ENCODE results near the gene TSEN34.
"Not testable (repeated sequence)": the region's sequence is repeated elsewhere in the genome, so short reads cannot be mapped to it uniquely, and the experiment has no call there.

The TSEN34 gene

DNA sequence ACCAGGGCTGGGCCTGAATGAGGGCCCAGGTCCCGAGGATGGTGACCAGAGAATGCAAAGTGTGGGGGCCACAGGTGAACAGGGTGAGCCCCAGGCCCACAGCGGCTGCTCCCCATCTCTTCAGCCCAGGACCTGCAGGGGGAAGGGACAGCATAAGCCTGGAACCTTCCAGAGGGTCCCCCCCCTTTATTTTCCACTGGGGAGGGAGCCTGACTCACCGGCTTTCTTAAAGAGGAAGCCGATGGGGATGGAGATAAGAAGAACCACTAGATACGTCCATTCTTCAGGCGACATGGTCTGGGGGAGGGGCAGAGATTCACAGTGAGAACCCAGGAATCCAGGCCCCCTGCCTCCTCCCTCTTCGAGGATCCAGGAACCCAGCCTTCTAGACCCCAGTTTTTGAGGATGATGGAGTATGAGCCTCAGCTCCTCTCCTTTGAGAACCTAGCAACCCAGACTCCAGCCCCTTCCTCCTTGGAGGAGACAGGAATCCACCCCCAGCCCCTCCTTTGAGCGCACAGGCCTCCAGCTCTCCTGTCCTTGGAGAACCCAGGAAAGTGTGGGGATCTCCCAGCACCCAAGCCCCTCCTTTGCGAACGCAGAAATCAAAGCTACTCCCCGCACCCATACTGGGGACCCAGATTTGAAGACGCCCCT, 2.8 kb upstream of the TSEN34 start:
- DNase-seq (ENCODE audit: low spot score) = no peak

DNA sequence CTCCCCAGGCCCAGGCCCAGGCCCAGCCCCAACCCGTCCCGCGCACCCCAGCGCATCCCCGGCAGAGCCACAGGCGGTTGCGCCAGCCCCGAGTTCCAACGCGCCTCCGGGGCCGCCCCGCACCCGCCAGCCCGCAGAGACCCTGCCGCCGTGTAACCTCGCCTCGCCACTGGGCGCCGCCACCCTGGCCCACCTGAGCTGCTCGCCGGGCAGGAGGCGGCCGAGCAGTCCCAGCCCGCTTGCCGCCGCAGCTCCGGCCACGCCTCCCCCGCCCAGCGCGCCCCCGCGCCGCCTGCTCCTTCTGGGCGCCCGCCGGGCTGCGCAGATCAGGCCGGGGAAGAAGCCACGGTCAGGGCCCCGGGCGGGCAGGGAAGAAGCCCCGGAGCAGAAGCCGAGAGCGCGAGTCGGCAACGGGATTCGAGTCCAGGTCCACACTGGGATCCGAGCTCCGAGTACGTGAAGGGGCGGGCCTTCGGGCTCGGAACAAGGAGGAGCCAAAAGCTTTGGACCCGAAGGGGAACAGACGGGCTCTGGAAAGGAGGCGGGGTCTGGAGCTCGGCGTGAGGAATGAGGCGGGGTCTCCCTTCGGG, 1.9 kb upstream of the TSEN34 start, which contains the start of gene MBOAT7:
Gene MBOAT7, minus strand, starts transcription at position 436 of the 590 bp plus-strand sequence. CDS start 1,072 bp downstream, outside the sequence.
- DNase-seq (ENCODE audit: low spot score) = no peak

DNA sequence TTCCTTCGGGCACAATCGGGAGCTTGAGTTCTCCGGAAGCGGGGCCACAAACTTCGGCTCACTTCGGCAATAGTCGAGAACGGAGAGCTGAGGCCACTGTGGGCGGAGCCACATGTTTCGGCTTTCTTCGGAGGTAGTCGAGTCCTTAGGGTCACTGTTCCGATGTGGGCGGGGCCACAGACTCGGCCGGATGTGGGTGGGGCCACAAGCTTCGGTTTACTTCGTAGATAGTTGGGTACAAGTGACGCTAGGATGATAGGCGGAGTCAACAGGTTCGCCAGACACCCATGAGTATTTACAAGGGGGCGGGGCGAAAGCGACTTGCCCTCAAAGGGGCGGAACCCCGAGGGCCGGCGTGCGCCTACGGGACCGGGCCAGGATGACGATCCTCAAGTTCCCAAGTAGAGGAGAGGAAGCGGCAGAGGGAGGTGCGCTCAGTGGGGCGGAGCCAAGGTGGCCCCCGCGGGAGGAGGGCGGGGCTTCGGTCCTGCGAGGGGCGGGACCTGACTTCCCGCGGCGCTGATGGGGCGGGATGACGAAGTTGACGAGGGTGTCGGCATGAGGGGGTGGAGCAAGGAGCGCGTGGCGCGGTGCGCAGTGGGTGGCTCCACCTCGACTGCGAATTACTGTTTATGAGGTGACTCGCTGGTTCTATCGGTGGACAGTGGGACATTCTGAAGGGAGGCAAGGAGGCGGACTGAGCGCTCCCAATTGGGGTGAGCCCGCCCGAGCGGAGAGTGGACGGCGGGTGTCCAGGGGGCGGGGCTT, 1.2 kb upstream of the TSEN34 start:
- peak; percentile 100 for DNase-seq (ENCODE audit: low spot score)

DNA sequence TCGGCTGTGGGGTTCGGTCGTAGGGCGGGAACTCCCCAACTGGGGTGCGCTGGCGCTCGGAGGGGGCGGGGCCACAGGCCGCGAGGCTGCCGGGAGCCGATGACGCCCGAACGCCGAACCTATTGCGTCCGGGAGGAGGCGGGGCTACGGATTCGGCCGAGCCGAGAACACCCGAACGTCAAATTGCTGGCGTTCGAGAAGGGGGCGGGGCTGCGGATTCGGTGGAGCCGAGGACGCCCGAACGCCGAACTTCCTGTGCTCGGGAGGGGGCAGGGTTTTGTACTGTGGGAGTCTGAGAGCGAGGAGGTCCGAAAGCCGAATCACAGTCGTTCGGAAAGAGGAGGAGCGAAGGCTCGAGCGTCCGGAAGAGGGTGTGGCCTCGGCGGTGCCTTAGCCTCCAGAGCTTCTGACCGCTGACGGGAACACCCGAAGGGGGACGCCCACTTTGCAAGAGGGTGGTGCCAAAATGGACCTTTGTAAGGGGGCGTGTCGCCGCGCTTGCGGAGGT, 551 bp upstream of the TSEN34 start:
- peak; percentile 99 for DNase-seq (ENCODE audit: low spot score)

DNA sequence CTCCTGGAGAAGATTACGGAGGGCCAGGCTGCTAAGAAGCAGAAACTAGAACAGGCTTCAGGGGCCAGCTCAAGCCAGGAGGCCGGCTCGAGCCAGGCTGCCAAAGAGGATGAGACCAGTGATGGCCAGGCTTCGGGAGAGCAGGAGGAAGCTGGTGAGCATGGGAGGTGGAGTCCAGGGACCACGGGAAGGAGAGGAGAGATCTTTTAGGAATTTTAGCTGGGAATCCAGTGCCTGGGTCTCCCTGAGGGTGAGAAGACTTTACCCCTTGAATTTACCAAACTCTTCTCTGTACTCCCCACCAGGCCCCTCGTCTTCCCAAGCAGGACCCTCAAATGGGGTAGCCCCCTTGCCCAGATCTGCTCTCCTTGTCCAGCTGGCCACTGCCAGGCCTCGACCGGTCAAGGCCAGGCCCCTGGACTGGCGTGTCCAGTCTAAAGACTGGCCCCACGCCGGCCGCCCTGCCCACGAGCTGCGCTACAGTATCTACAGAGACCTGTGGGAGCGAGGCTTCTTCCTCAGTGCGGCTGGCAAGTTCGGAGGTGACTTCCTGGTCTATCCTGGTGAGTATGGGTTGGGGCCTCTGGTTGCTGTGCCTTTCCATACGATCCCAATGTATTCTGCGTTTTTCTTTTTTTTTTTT, 824 bp downstream of the TSEN34 start:
- DNase-seq (ENCODE audit: low spot score) = no peak

DNA sequence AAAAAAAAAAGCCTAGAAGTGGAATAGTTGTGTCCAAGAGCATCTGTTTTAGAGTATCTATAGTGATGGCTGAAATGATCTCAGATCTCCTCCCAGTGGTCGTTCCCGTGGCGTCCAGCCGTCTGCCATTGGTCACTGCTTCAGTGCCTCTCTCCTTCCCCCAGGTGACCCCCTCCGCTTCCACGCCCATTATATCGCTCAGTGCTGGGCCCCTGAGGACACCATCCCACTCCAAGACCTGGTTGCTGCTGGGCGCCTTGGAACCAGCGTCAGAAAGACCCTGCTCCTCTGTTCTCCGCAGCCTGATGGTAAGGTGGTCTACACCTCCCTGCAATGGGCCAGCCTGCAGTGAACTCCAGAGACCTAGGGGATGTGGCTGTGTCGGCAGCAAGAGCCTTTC, 1.9 kb downstream of the TSEN34 start:
- DNase-seq (ENCODE audit: low spot score) = no peak

DNA sequence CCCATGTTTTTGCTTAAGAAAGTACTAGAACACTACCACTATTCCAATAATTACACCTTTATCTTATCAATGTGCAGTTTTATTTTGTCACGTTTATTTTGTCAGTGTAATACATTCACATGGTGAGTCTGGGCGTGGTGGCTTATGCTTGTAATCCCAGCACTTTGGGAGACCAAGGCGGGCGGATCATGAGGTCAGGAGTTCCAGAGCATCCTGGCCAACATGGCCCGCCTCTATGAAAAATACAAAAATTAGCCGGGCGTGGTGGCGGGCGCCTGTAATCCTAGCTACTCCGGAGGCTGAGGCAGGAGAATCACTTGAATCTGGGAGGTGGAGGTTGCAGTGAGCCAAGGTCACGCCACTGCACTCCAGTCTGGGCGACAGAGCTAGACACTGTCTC, 3.4 kb downstream of the TSEN34 start:
- not testable (repeated sequence) for DNase-seq (ENCODE audit: low spot score)

DNA sequence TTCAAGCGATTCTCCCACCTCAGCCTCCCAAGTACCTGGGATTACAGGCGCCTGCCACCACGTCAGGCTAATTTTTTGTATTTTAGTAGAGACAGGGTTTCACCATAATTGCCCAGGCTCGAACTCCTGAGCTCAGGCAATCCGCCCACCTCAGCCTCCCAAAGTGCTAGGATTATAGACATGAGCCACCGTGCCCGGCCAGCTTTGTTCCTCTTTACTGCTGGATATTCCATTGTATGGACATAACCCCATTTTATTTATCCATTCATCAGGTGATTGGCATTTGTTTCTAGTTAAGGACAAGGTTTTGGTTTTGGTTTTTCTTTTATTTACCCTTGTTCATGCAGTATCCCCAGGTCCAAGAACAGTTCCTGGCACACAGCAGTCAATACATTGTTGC, 5.4 kb downstream of the TSEN34 start:
- DNase-seq (ENCODE audit: low spot score) = no peak

DNA sequence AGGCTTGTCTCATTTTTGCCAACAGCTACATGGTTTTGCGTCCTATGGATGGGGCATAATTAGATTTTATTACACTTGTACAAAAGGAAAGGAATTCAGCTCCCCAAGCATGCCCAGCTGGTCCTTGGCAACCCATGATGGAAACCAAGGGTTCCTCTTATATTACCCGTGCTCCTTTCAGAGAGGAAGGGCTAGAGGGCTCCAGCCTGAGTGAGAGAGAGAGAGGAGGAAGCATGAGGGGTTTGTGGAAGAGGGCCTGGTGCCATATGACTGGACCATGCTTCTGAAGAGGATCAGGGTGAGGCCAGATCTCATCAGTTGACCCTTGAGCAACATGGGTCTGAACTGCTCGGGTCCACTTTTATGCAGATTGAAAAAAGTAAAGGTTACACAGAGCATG, 6.0 kb downstream of the TSEN34 start:
- DNase-seq (ENCODE audit: low spot score) = no peak

DNA sequence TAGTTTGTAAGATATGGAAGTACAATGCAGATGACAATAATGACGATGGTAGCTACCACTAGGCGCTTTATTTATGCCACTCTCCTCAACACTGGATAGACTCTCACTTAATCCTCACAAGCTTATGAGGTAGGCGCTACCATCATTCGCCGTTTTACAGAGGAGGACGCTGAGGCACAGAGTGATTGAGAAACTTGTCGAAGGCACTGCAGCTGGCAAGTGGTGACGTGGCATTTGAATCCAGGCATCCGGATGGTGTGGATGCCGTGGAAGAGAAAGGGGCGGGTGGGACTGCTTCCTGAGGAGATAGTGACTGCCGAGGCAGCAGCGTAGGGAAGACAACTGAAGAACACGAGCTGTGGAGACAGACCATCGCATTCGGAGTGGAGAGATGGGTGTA, 8.3 kb downstream of the TSEN34 start:
- no peak for DNase-seq (ENCODE audit: low spot score)

DNA sequence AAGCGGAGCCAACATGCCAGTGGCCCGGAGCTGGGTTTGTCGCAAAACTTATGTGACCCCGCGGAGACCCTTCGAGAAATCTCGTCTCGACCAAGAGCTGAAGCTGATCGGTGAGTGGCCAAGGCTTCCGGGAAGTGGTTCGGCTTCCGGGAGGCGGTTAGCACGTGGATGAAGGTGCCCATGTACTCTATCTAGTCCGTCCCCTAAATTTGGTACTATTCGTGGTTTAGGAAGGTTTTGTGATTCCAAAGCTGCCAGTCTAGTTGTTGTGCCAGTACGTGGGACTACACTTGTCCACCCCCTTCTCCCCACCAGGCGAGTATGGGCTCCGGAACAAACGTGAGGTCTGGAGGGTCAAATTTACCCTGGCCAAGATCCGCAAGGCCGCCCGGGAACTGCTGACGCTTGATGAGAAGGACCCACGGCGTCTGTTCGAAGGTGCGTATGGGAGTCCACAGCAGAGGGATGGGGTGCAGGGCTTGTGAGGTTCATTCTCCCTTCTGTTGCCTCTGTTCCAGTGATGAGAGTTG, 10.1 kb downstream of the TSEN34 start:
- no peak for DNase-seq (ENCODE audit: low spot score)

DNA sequence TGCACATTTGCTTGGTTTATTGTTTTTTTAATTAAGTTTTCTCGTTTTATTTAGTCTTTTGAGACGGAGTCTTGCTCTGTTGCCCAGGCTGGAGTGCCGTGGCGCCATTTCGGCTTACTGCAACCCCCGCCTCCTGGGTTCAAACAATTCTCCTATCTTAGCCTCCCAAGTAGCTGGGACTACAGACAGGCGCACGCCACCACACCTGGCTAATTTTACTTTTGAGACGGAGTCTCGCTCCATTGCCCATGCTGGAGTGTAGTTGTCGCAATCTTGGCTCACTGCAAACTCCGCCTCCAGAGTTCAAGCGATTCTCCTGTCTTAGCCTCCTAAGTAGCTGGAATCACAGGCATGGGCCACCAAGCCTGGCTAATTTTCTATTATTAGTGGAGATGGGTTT, 10.9 kb downstream of the TSEN34 start:
- DNase-seq (ENCODE audit: low spot score) = no peak

DNA sequence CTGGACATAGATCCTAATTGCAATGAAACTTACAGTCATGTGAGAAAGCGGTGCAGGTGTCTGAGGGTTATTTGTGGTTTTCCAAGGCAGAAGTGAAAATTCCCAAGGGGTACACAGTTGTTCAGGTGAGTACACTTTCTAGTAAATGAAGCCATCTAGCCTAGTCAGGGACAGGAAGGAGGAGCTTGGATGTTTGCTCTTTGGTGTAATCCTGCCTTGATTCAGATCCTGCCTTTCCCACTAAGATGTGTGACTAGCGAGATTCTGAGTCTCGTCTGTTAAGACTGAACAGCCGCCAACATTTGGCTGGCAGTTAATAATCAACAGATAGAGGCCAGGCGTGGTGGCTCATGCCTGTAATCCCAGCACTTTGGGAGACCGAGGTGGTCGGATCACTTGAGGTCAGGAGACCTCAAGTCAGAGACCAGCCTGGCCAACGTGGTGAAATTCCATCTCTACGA, 12.1 kb downstream of the TSEN34 start:
- DNase-seq (ENCODE audit: low spot score) = no peak

DNA sequence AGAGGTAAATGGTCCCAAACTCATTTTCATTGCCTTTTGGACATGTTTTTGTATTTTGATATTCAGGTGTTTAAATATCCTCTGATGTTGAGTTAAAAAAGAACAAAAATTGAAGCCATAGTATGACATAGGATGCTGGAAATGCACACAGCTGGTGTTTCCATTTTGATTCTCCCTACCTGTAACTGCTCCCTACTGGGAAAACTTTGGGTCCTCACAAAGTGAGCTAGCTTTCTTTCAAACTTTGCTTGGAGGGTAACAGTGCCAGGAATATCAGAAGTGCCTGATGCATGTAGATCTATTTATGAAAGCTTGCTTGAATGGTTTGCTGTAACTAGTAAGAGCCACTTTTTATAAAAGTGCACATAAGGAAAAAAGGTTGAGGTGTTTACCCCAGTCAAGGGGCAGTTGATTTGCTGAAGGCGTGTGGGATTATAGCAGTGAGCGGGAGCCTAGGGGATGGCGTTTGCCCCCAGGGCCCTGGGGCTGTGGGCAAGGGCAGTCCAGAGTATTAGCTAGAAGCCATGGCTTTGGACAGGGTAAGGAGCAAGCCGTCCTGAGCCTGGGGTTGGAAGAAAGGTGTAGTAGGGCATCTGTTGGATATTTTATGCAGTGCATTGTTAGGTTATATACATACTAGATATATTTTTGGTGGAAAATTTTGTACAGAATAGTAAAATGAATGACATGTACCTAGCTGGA, 13.8 kb downstream of the TSEN34 start:
- DNase-seq (ENCODE audit: low spot score) = no peak

DNA sequence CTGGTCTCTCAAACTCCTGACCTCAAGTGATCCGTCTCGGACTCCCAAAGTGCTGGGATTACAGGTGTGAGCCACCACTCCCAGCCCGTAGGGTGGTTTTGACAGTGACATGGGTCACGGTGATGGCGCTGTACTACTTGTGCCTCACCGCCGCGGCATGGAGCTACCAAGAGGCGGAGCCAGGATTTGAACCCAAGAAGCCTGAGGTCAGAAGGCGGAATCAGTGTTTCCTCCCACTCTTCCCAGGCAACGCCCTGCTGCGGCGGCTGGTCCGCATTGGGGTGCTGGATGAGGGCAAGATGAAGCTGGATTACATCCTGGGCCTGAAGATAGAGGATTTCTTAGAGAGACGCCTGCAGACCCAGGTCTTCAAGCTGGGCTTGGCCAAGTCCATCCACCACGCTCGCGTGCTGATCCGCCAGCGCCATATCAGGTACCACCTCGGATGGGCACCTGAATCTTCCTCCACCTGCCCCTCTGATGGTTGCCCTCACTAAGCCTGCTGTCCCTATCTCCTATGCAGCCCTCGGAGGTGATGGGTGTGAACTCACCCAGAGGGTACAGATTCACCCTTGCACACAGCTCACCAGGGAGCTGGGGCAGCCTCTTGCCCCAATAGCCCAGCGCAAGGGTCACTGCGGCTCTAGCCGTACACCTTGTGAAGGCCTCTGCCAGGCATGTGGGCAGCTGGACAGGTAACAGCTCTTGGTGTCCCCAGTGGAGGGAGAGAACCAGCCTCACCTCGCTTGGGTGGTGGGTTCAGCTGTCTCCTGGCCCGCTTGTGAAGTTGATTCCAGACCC, 15.1 kb downstream of the TSEN34 start:
- DNase-seq (ENCODE audit: low spot score) = no peak

DNA sequence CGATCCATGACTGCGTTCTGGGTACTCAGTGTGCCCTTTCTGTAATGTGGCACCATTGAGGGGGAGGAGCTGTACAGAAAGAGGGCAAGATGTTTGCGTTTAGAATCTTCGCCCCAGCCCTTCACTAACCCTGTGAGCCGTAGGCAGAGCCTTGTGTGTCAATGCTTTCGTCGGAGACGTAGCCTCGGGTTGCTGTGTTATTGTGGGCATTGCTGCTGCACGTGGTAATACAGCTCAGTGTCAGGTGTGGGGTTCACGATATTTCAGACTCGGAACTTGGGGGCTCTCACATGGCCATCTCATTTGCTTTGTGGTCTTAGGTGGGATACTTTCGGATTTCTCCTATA, 15.7 kb downstream of the TSEN34 start:
- DNase-seq (ENCODE audit: low spot score) = no peak

DNA sequence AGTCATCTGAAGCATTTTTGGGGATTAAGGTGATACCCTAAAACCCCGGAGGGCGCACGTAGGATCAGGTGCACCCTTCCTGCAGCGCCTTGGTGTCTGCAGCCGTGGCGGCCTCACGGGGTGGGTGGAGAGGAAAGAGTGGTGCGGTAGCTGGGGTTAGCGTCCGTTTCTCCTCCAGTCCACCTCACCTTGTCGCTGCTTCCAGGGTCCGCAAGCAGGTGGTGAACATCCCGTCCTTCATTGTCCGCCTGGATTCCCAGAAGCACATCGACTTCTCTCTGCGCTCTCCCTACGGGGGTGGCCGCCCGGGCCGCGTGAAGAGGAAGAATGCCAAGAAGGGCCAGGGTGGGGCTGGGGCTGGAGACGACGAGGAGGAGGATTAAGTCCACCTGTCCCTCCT, 16.1 kb downstream of the TSEN34 start:
- not testable (repeated sequence) for DNase-seq (ENCODE audit: low spot score)

DNA sequence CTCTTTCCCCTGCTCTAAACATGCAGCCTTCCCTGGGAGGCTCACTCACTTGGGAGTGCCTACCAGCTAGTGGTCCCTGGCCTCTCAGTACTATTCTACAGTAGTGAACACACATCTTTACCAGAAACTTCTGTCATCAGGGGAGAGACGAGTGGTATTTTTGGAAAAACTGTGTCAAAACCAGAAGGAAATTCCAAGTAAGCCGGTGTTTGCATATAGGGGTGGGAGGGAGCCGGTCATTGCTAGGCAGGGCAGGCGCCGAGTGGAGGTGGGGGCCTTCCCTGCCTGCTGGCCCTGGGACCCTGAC, 16.5 kb downstream of the TSEN34 start:
- DNase-seq (ENCODE audit: low spot score) = no peak

DNA sequence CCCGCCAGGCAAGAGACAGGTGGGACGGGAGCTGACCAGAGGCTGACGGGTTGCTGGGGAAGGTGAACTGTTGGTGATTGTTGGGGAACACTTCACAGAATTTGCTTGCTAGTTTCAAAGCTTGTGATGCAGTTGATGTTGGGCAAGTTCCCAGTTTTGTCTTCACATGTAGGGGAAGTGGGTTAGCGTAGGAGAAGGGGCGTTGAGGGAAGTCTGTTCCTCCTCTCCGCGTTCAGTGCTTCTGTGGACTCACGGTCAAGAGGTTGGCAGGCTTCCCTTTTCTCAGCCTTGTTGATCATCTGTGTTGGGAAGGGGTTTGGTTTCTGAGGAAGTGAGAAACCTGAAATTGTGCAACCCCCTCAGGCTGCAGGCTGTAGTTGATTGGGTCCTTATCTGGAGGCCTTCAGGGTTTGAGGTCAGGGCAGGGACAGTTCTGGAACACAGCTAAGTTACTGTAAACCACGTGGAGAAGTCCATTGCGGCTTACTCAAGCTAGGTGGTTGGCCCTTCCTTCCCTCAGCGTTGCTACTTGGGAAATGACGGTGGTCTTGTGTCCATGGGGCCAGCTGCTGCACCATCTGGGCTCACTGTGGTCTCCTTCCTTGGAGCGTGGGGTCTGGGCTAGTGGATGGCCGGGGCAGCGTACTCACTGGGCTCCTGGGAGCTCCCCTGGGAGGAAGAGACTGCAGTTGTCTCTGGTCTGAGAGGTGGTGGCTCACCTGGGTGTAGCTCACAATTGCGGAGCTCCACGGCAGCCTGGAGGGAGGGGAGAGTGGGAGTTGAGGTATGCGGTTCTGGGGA, 17.1 kb downstream of the TSEN34 start:
- DNase-seq (ENCODE audit: low spot score) = no peak

DNA sequence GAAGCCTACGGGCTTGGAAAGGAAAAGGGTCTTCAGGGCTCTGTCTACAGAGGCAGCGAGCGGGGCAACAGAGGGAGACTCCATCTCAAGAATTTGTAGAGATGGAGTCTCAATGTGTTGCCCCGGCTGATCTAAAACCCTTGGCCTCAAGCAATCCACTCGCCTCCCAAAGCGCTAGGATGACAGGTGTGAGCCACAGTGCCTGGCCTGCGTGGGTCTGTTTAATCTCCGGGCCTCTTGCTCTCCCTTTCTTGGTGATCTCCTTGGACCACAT, 17.6 kb downstream of the TSEN34 start:
- DNase-seq (ENCODE audit: low spot score) = no peak
